SK-N-SH treated with all-trans-retinoic acid at 6 μM for 48 hours (cell line): Measurements from ENCODE around the gene BTBD16.

Source experiments
- ATAC-seq: fragments of 200-7000 bp; cut with Tn5 transposase; 3 replicates; pipeline ENCODE4 v1.9.1; 2020; ENCODE audit warnings: mild to moderate bottlenecking, moderate library complexity
- ARNTL ChIP-seq: fragments of 450-650 bp; formaldehyde crosslinking; IDR thresholded peaks from 2 replicates; pipeline ENCODE4 v1.5.0; 2020; ENCODE audit warnings: low read depth, mild to moderate bottlenecking, moderate library complexity, borderline replicate concordance
- BACH2 ChIP-seq: fragments of 250-450 bp; sonication (Bioruptor Pico); IDR thresholded peaks from 2 replicates; pipeline ENCODE4 v1.9.0; 2021; ENCODE audit warnings: mild to moderate bottlenecking, borderline replicate concordance
- CREB5 ChIP-seq: fragments of 250-450 bp; sonication (Bioruptor Pico); IDR thresholded peaks from 2 replicates; pipeline ENCODE4 v1.5.1; 2020; ENCODE audit warnings: low read depth, mild to moderate bottlenecking, moderate library complexity
- CSDC2 ChIP-seq: fragments of 250-450 bp; sonication (Bioruptor Pico); IDR thresholded peaks from 2 replicates; pipeline ENCODE4 v1.5.0; 2020; ENCODE audit warnings: mild to moderate bottlenecking, moderate library complexity
- CSRNP3 ChIP-seq: fragments of 250-450 bp; sonication (Bioruptor Pico); IDR thresholded peaks from 2 replicates; pipeline ENCODE4 v1.5.1; 2021; ENCODE audit warnings: mild to moderate bottlenecking, moderate library complexity
- ESRRG ChIP-seq: fragments of 250-450 bp; sonication (Bioruptor Pico); IDR thresholded peaks from 2 replicates; pipeline ENCODE4 v1.6.1; 2021; ENCODE audit warnings: mild to moderate bottlenecking
- GLIS3 ChIP-seq: fragments of 250-450 bp; sonication (Bioruptor Pico); IDR thresholded peaks from 2 replicates; pipeline ENCODE4 v1.5.0; 2020; ENCODE audit warnings: mild to moderate bottlenecking, moderate library complexity
- ISL1 ChIP-seq: fragments of 250-450 bp; sonication (Bioruptor Pico); IDR thresholded peaks from 2 replicates; pipeline ENCODE4 v2.1.2; 2022; ENCODE audit warnings: mild to moderate bottlenecking, moderate library complexity
- OSR1 ChIP-seq: fragments of 250-450 bp; sonication (Bioruptor Pico); IDR thresholded peaks from 2 replicates; pipeline ENCODE4 v1.8.0; 2022; ENCODE audit warnings: moderate library complexity, mild to moderate bottlenecking, inconsistent platforms
- PATZ1 ChIP-seq: fragments of 250-450 bp; sonication (Bioruptor Pico); IDR thresholded peaks from 2 replicates; pipeline ENCODE4 v1.8.0; 2020; ENCODE audit warnings: mild to moderate bottlenecking, moderate library complexity, borderline replicate concordance
- POU6F1 ChIP-seq: fragments of 250-450 bp; sonication (Bioruptor Pico); IDR thresholded peaks from 2 replicates; pipeline ENCODE4 v1.8.0; 2021; ENCODE audit warnings: low read depth, mild to moderate bottlenecking, moderate library complexity, borderline replicate concordance
- RARB ChIP-seq: fragments of 250-450 bp; sonication (Bioruptor Pico); IDR thresholded peaks from 2 replicates; pipeline ENCODE4 v1.8.0; 2021; ENCODE audit warnings: mild to moderate bottlenecking, moderate library complexity
- SNAI2 ChIP-seq: fragments of 250-450 bp; sonication (Bioruptor Pico); IDR thresholded peaks from 2 replicates; pipeline ENCODE4 v1.5.0; 2020; ENCODE audit warnings: mild to moderate bottlenecking, moderate library complexity
- TOX ChIP-seq: fragments of 250-450 bp; sonication (Bioruptor Pico); IDR thresholded peaks from 2 replicates; pipeline ENCODE4 v1.8.0; 2021; ENCODE audit warnings: mild to moderate bottlenecking, moderate library complexity, borderline replicate concordance
- TSHZ2 ChIP-seq: fragments of 250-450 bp; sonication (Bioruptor Pico); IDR thresholded peaks from 2 replicates; pipeline ENCODE4 v1.5.0; 2020; ENCODE audit warnings: mild to moderate bottlenecking, moderate library complexity
- ZC3H10 ChIP-seq: fragments of 250-450 bp; sonication (Bioruptor Pico); IDR thresholded peaks from 2 replicates; pipeline ENCODE4 v1.5.1; 2021; ENCODE audit warnings: mild to moderate bottlenecking, moderate library complexity
- ZFP3 ChIP-seq: fragments of 250-450 bp; sonication (Bioruptor Pico); IDR thresholded peaks from 2 replicates; pipeline ENCODE4 v1.5.0; 2020; ENCODE audit warnings: mild to moderate bottlenecking, moderate library complexity
- ZFP30 ChIP-seq: fragments of 450-650 bp; formaldehyde crosslinking; IDR thresholded peaks from 2 replicates; pipeline ENCODE4 v1.5.0; 2022; ENCODE audit warnings: mild to moderate bottlenecking, moderate library complexity
- ZNF565 ChIP-seq: fragments of 450-650 bp; formaldehyde crosslinking; conservative IDR thresholded peaks from 2 replicates; pipeline ENCODE4 v1.5.0; 2020; ENCODE audit warnings: low read depth, mild to moderate bottlenecking, moderate library complexity
- ZNF70 ChIP-seq: fragments of 450-650 bp; formaldehyde crosslinking; IDR thresholded peaks from 2 replicates; pipeline ENCODE4 v1.5.0; 2020; ENCODE audit warnings: mild to moderate bottlenecking, moderate library complexity
- ZNF8 ChIP-seq: fragments of 450-650 bp; formaldehyde crosslinking; IDR thresholded peaks from 2 replicates; pipeline ENCODE4 v1.5.0; 2020; ENCODE audit warnings: mild to moderate bottlenecking, moderate library complexity

The BTBD16 gene

GRCh38 chr10:122301811-122302115 lies 30.7 kb downstream of the BTBD16 start (continued):
- TF ChIP-seq CREB5 (CRISPR knock-in tag) (no peak), TOX (CRISPR knock-in tag) (no peak)

- no peak for ATAC-seq
- TF ChIP-seq SNAI2 (CRISPR knock-in tag) (no peak), TSHZ2 (CRISPR knock-in tag) (no peak), ESRRG (no peak), ISL1 (CRISPR knock-in tag) (no peak), POU6F1 (CRISPR knock-in tag) (no peak)
Observed at GRCh38 chr10:122302315-122302714, 31.2 kb downstream of the BTBD16 start.

GRCh38 chr10:122303271-122304053 lies 32.4 kb downstream of the BTBD16 start:
- ATAC-seq = no peak
- no peak for TF ChIP-seq ZNF70 (CRISPR knock-in tag)
- no peak for TF ChIP-seq RARB (CRISPR knock-in tag)
- no peak for TF ChIP-seq POU6F1 (CRISPR knock-in tag)
- no peak for TF ChIP-seq CSDC2 (CRISPR knock-in tag)
- no peak for TF ChIP-seq ARNTL
- no peak for TF ChIP-seq OSR1 (CRISPR knock-in tag)
- TF ChIP-seq ZNF565 (CRISPR knock-in tag) = no peak
- TF ChIP-seq BACH2 = no peak
- no peak for TF ChIP-seq CSRNP3
- no peak for TF ChIP-seq ISL1 (CRISPR knock-in tag)
- no peak for TF ChIP-seq CREB5 (CRISPR knock-in tag)
- TF ChIP-seq SNAI2 (CRISPR knock-in tag) = no peak
- TF ChIP-seq ZFP3 (CRISPR knock-in tag) = no peak
- TF ChIP-seq, all 23 proteins: peak for 0

- no peak for ATAC-seq
- TF ChIP-seq ESRRG (no peak), ISL1 (CRISPR knock-in tag) (no peak), ZC3H10 (CRISPR knock-in tag) (no peak), POU6F1 (CRISPR knock-in tag) (no peak), ZNF70 (CRISPR knock-in tag) (no peak), OSR1 (CRISPR knock-in tag) (no peak), ZFP30 (no peak), TOX (CRISPR knock-in tag) (no peak), PATZ1 (CRISPR knock-in tag) (no peak), GLIS3 (no peak), BACH2 (no peak), CSDC2 (CRISPR knock-in tag) (no peak), RARB (CRISPR knock-in tag) (no peak), ZNF565 (CRISPR knock-in tag) (no peak), ZNF8 (CRISPR knock-in tag) (no peak)
Observed at GRCh38 chr10:122304054-122304579, 33.0 kb downstream of the BTBD16 start.
